GM18861 (cell line): ENCODE data around the gene CYP39A1.

Experiments
- ATAC-seq: cut with Tn5 transposase; IDR thresholded peaks from one replicate; pipeline ENCODE4 v1.9.1; 2021; ENCODE audit not compliant: unreplicated experiment

The CYP39A1 gene

DNA sequence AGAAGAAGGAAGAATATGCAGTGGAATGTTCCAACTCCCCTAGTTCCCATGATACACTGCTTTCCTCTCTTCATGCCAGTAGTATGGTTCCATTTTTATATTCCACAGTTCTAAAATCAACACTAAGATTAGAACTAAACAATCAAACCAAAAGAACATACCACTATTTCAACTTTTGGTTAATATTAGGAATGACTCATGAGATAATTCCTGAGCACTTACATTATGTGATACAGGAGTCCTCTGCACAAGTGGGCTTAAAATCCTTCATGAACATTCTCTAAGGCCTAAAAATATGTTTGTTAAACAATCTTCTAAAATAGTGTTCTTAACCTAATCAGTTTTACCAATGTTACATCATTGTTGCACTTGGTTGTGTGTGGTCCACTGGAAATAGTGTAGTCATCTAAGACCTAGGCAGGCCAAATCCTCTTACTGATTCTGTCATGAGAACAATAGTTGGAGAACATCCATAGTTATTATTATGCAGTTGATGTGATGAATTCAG is 131.1 kb downstream of the CYP39A1 start:
- no peak for ATAC-seq

DNA sequence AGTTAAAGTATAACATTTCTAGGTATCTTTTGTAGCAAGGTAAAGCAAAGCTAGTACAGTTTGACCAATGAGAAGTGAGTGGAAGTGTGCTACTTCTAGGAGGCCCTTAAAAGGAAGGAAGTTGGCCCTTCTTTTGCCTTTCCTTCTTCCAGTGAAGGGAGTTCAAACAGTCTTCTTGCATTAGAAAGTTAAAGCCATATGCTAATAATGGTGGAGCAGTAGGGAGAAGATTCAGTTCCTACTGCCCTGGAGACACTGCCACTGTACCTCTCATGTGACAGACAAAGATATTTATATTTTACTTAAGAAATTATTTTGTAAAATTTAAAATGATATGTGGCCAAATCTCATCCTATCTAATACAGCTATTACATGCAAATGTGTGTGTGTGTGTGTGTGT is 135.4 kb downstream of the CYP39A1 start:
- no peak for ATAC-seq

DNA sequence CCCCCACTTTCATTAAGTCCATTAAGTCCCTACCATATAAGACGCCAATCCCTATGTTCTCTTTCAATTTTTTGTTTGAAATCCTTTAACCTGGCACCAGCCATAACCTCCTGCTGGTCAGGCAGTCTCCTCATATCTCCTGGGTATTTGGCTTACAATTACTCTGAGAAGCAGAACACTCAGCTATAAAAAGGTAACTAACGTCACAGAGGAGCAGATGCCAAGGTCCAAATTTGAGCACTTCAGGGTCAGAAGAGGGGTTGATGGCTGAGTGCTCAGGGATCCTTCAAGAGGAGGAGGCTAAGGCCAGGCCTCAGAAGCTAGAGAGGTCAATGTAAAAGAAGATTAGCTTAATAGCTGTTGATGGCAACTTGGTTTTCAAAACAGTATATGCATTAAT is 139.1 kb downstream of the CYP39A1 start:
- no peak for ATAC-seq

GRCh38 chr6:46511320-46511719 is 141.3 kb downstream of the CYP39A1 start:
- no peak for ATAC-seq

GRCh38 chr6:46510651-46511050 is 142.0 kb downstream of the CYP39A1 start:
- ATAC-seq, result no peak

DNA sequence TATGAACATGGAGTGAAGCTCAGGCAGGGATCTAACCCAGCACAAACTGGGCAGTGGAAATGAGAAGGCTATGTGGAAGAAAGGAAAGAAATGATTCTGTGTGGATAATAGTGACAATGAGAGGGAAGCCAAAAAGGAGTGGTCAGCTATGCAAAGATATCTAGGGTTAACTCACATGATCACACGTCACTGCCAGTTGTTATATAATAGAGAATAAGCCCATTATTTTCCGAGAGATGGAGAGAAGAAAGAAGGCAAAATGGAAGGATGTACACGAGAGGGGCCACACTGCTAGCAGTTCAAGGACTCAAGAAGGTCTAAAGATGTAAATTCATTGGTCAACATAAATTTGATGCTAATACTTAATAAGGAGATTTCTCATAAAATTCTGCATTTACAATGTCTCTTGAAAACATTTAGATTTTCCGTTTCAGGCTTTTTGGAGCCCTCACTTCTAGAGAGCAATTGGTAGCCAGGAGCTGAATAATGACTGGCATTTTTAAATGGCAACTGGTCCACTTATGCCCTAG is 142.6 kb downstream of the CYP39A1 start:
- ATAC-seq, result no peak

DNA sequence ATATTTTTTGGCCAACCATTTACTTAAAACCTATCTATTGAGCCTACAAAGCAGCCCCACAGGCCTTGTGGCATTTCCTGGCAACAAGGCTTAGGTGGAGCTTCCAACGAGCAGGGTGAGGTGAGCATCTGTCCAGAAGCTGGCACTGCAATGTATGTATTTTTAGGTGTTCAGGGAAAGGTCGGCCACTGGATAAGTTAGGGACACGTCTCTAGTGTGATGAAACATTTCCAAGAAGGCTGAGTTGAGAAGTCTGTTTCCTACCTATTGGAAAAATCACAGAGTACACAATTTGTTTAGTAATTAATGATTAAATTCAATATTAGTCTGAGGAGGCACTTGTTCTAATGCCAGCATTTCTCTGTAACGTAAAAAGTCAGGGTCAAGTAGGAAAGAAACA is 143.6 kb downstream of the CYP39A1 start:
- ATAC-seq, result no peak

- no peak for ATAC-seq
Observed at GRCh38 chr6:46507426-46507825, 145.2 kb downstream of the CYP39A1 start.

- ATAC-seq, result no peak
Observed at GRCh38 chr6:46505693-46506512, 146.7 kb downstream of the CYP39A1 start.

- ATAC-seq, result no peak
Observed at GRCh38 chr6:46504242-46504641, 148.4 kb downstream of the CYP39A1 start.

DNA sequence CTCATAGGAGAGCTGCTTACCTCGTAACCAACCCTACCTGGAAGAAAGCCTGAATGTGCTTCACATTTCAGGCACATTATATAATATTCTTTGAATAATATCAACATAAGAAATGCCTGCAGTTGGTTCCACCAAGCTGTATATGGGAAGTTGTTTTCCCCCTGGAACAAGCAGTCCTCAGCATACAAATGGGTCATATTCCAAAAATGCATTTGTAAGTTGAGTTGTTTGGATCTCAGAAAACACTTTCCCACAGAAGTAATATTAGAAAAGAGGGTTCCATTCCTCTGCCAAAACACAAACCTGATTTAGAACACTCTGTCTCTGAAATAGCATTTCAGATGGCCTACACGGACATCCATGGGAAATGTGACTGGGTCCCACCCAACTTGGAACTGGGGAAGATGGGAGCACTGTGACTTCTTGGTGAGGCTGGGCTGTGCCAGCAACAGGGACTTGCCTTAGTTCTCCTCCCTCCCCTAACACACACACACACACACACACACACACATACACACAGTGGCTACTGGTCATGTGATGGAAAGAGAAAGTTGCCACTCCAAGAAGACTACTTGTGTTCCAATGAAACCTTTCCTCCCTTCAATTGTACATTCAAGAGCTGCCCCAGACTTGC is 150.0 kb downstream of the CYP39A1 start:
- no peak for ATAC-seq

GRCh38 chr6:46501136-46502089 is 151.2 kb downstream of the CYP39A1 start:
- no peak for ATAC-seq

GRCh38 chr6:46500382-46500781 is 152.2 kb downstream of the CYP39A1 start:
- ATAC-seq, result no peak
